Astrocyte (in vitro differentiated cells and primary cell): Measurements from ENCODE around the gene CDYL. TPM values are rescaled to one million over a fixed set of nuclear protein-coding genes. Genes with fewer than 3 reads are reported as not detected.

Experiments
- DNase-seq: peaks from one replicate; pipeline ENCODE4 v3.0.0-alpha.2; 2010; ENCODE audit warnings: low read depth
- FAIRE-seq: peaks from 2 replicates; lab custom pipeline; 2011; peaks lifted over from hg19 to GRCh38; lab: Jason Lieb, UNC
- H2AFZ ChIP-seq: 2 replicates; pipeline ENCODE4 v1.6.0; 2012; ENCODE audit warnings: low read depth, low read length, inconsistent platforms
- H3K27ac ChIP-seq: 2 replicates; pipeline ENCODE4 v1.5.1; 2011; ENCODE audit warnings: low read depth, low read length, inconsistent platforms
- H3K27me3 ChIP-seq: 2 replicates; pipeline ENCODE4 v1.6.0; 2011; ENCODE audit warnings: low read length, inconsistent platforms; ENCODE audit not compliant: insufficient read depth
- H3K36me3 ChIP-seq: 2 replicates; pipeline ENCODE4 v1.5.1; 2011; ENCODE audit warnings: low read length, inconsistent platforms; ENCODE audit not compliant: insufficient read depth
- H3K4me1 ChIP-seq: 2 replicates; pipeline ENCODE4 v1.5.1; 2011; ENCODE audit warnings: low read length, inconsistent platforms; ENCODE audit not compliant: insufficient read depth
- H3K4me2 ChIP-seq: 2 replicates; pipeline ENCODE4 v1.6.0; 2012; ENCODE audit warnings: low read length, inconsistent platforms
- H3K4me3 ChIP-seq: 2 replicates; pipeline ENCODE4 v1.5.1; 2011; ENCODE audit warnings: low read depth, mild to moderate bottlenecking, low read length, inconsistent platforms; ENCODE audit not compliant: insufficient read depth
- H3K79me2 ChIP-seq: 2 replicates; pipeline ENCODE4 v1.6.0; 2012; ENCODE audit warnings: mild to moderate bottlenecking, low read length, inconsistent platforms; ENCODE audit not compliant: insufficient read depth
- H3K9ac ChIP-seq: 2 replicates; pipeline ENCODE4 v1.6.0; 2012; ENCODE audit warnings: mild to moderate bottlenecking, low read length, inconsistent platforms
- H3K9me3 ChIP-seq: 2 replicates; pipeline ENCODE4 v1.5.1; 2012; ENCODE audit warnings: low read depth, mild to moderate bottlenecking, low read length, inconsistent platforms; ENCODE audit not compliant: insufficient read depth
- H4K20me1 ChIP-seq: 2 replicates; pipeline ENCODE4 v1.6.0; 2012; ENCODE audit warnings: low read length, inconsistent platforms; ENCODE audit not compliant: insufficient read depth
- H3K27ac Mint-ChIP-seq: one replicate; pipeline ENCODE4 v1.8.0; 2021; ENCODE audit warnings: mild to moderate bottlenecking, mixed read lengths; ENCODE audit not compliant: unreplicated experiment
- H3K27me3 Mint-ChIP-seq: one replicate; pipeline ENCODE4 v1.8.0; 2021; ENCODE audit warnings: low read depth, mixed read lengths; ENCODE audit not compliant: unreplicated experiment
- H3K36me3 Mint-ChIP-seq: one replicate; pipeline ENCODE4 v1.8.0; 2021; ENCODE audit warnings: low read depth, mixed read lengths; ENCODE audit not compliant: unreplicated experiment
- H3K4me1 Mint-ChIP-seq: one replicate; pipeline ENCODE4 v1.8.0; 2021; ENCODE audit warnings: low read depth, mixed read lengths; ENCODE audit not compliant: unreplicated experiment
- H3K4me3 Mint-ChIP-seq: one replicate; pipeline ENCODE4 v1.8.0; 2021; ENCODE audit warnings: mild to moderate bottlenecking, moderate library complexity, mixed read lengths; ENCODE audit not compliant: unreplicated experiment
- H3K9me3 Mint-ChIP-seq: one replicate; pipeline ENCODE4 v1.8.0; 2021; ENCODE audit warnings: mild to moderate bottlenecking, mixed read lengths; ENCODE audit not compliant: unreplicated experiment
- EZH2 ChIP-seq: IDR thresholded peaks from 2 replicates; pipeline ENCODE4 v1.6.1; 2012; ENCODE audit warnings: mild to moderate bottlenecking, low read length, inconsistent platforms; ENCODE audit not compliant: insufficient read depth
- total RNA-seq: library from RNA; stranded (reverse); gene quantifications from 2 replicates; pipeline ENCODE4 v1.2.1, GENCODE V29; 2021
- TF ChIP-seq, protein P1 (sequence below): IDR thresholded peaks from 2 replicates; pipeline ENCODE4 v1.5.1; 2011; ENCODE audit warnings: low read depth, mild to moderate bottlenecking, inconsistent platforms, low read length, moderate library complexity; ENCODE audit not compliant: insufficient read depth

The CDYL gene
- total RNA-seq, 1 donor from 2014 or later: 87.1 TPM

DNA sequence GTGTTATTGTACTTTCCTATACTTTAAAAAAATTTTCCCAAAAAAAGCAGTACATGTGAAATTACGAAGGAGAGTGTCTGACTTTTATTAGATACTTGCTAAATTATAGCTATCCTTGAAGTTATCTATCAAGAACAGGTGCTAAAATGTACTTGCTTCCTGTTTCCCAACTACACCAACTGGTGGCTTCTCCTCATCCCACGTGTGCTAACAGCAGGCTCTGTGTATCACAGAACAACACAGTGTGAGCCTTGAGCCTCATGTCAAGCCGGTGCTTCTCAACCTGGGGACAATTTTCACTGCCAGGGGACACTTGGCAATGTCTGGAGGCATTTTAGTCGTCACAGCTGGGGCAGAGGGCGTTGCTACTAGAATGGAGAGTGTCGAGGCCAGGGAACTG is 36.2 kb upstream of the CDYL start:
- DNase-seq: no peak
- Histone ChIP-seq H3K4me2 (no peak overlapping the region), H3K27ac (no peak overlapping the region), H3K27me3 (no peaks in the 10 kb centered on the region), H3K9me3 (no peaks in the 10 kb centered on the region), H3K79me2 (no peaks in the 10 kb centered on the region), H3K9ac (no peak overlapping the region), H3K36me3 (no peaks in the 10 kb centered on the region), H3K4me3 (no peak overlapping the region), H2AFZ (no peak overlapping the region), H4K20me1 (no peaks in the 10 kb centered on the region), H3K4me1 (no peaks in the 10 kb centered on the region)
- H3K4me1 Mint-ChIP-seq: peaks cover 9% of the 10 kb centered on the region
- no peak overlapping the region for H3K4me3 Mint-ChIP-seq
- TF ChIP-seq, protein P1, sequence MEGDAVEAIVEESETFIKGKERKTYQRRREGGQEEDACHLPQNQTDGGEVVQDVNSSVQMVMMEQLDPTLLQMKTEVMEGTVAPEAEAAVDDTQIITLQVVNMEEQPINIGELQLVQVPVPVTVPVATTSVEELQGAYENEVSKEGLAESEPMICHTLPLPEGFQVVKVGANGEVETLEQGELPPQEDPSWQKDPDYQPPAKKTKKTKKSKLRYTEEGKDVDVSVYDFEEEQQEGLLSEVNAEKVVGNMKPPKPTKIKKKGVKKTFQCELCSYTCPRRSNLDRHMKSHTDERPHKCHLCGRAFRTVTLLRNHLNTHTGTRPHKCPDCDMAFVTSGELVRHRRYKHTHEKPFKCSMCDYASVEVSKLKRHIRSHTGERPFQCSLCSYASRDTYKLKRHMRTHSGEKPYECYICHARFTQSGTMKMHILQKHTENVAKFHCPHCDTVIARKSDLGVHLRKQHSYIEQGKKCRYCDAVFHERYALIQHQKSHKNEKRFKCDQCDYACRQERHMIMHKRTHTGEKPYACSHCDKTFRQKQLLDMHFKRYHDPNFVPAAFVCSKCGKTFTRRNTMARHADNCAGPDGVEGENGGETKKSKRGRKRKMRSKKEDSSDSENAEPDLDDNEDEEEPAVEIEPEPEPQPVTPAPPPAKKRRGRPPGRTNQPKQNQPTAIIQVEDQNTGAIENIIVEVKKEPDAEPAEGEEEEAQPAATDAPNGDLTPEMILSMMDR: no peak
- no peak for TF ChIP-seq EZH2
- H3K27ac Mint-ChIP-seq: no peak overlapping the region
- H3K27me3 Mint-ChIP-seq: peaks cover 6% of the 10 kb centered on the region
- H3K9me3 Mint-ChIP-seq: no peaks in the 10 kb centered on the region
- no peak for FAIRE-seq
- H3K36me3 Mint-ChIP-seq: no peaks in the 10 kb centered on the region

DNA sequence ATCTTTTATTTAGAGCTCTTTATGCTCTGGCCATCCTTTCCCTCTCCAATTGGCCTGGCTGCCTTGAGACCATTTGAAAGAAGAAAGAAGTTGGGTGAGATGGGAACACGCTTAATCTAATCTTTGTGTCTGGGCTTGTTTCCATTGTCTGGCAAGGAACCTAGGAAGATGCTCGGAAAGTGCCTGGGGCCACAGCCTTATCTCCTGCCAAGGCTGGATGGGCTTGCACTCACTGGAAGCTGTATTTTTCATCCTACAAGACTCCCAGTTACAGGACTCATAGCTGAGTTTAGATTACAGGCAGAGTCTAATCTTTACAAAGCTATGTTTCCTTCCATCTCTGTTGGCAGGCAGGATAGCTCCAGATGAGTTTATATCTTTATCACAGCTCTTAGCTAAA is 33.1 kb upstream of the CDYL start:
- Mint-ChIP-seq H3K27ac (no peak overlapping the region), H3K27me3 (peaks cover 6% of the 10 kb centered on the region), H3K4me3 (no peak overlapping the region), H3K36me3 (no peaks in the 10 kb centered on the region), H3K4me1 (no peaks in the 10 kb centered on the region), H3K9me3 (no peaks in the 10 kb centered on the region)
- H3K4me2 ChIP-seq: no peak overlapping the region
- no peaks in the 10 kb centered on the region for H3K4me1 ChIP-seq
- no peak overlapping the region for H3K9ac ChIP-seq
- H3K79me2 ChIP-seq: no peaks in the 10 kb centered on the region
- no peak overlapping the region for H3K4me3 ChIP-seq
- DNase-seq (no peak), FAIRE-seq (no peak)
- H2AFZ ChIP-seq: no peak overlapping the region
- H4K20me1 ChIP-seq: no peaks in the 10 kb centered on the region
- H3K27ac ChIP-seq: no peak overlapping the region
- H3K9me3 ChIP-seq: no peaks in the 10 kb centered on the region
- no peak for TF ChIP-seq EZH2
- no peaks in the 10 kb centered on the region for H3K36me3 ChIP-seq
- H3K27me3 ChIP-seq: no peaks in the 10 kb centered on the region

DNA sequence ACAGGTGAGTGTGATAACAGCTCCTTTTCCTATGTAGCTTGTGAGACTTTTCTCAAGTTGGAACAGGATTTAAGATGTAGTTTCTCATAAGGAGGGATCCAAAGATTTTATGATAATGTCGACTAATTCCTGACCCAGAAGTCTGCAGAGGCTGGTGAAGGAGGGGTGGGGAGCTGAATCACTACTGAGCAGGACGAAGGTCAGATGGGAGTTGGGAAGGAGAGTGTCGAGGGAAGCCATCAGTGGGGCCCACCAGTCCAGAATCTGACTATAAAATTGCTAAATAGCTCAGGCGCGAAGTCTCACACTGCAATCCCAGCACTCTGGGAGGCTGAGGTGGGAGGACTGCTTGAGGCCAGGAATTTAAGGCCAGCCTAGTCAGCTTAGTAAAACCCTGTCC is 32.3 kb upstream of the CDYL start:
- H3K4me1 ChIP-seq: no peaks in the 10 kb centered on the region
- Mint-ChIP-seq H3K4me1 (no peaks in the 10 kb centered on the region), H3K9me3 (no peaks in the 10 kb centered on the region), H3K4me3 (no peak overlapping the region), H3K27ac (no peak overlapping the region), H3K27me3 (peaks cover 6% of the 10 kb centered on the region), H3K36me3 (no peaks in the 10 kb centered on the region)
- H3K27ac ChIP-seq: no peak overlapping the region
- FAIRE-seq (no peak), DNase-seq (no peak)
- no peaks in the 10 kb centered on the region for H3K79me2 ChIP-seq
- H3K9me3 ChIP-seq: no peaks in the 10 kb centered on the region
- H3K9ac ChIP-seq: no peak overlapping the region
- no peaks in the 10 kb centered on the region for H3K36me3 ChIP-seq
- H3K27me3 ChIP-seq: no peaks in the 10 kb centered on the region
- TF ChIP-seq, protein P1: no peak
- TF ChIP-seq EZH2: no peak
- H2AFZ ChIP-seq: no peak overlapping the region
- no peaks in the 10 kb centered on the region for H4K20me1 ChIP-seq
- no peak overlapping the region for H3K4me2 ChIP-seq
- no peak overlapping the region for H3K4me3 ChIP-seq
